GM19324 (cell line): ENCODE results near the gene GABBR2.

Experiments
- ATAC-seq: cut with Tn5 transposase; IDR thresholded peaks from one replicate; pipeline ENCODE4 v1.9.1; 2021; ENCODE audit warnings: mild to moderate bottlenecking, moderate library complexity; ENCODE audit not compliant: unreplicated experiment, low FRiP score

The GABBR2 gene

GRCh38 chr9:98457726-98458370 is 250.9 kb downstream of the GABBR2 start:
- ATAC-seq = no peak

- no peak for ATAC-seq
Observed at GRCh38 chr9:98456156-98456613, 252.6 kb downstream of the GABBR2 start.

- no peak for ATAC-seq
Observed at GRCh38 chr9:98455256-98456155, 253.2 kb downstream of the GABBR2 start.

- no peak for ATAC-seq
Observed at GRCh38 chr9:98453589-98454311, 255.0 kb downstream of the GABBR2 start.

GRCh38 chr9:98451576-98451975 is 257.2 kb downstream of the GABBR2 start:
- ATAC-seq = no peak

- no peak for ATAC-seq
Observed at GRCh38 chr9:98450496-98450895, 258.2 kb downstream of the GABBR2 start.

GRCh38 chr9:98449871-98450270 is 258.9 kb downstream of the GABBR2 start:
- ATAC-seq = no peak

GRCh38 chr9:98445576-98445975 is 263.2 kb downstream of the GABBR2 start:
- ATAC-seq = no peak

- no peak for ATAC-seq
Observed at GRCh38 chr9:98444601-98445000, 264.1 kb downstream of the GABBR2 start.

GRCh38 chr9:98442541-98442940 is 266.2 kb downstream of the GABBR2 start:
- ATAC-seq = no peak

- ATAC-seq = no peak
Observed at GRCh38 chr9:98442114-98442513, 266.6 kb downstream of the GABBR2 start.

GRCh38 chr9:98438666-98439065 is 270.1 kb downstream of the GABBR2 start:
- ATAC-seq = no peak

GRCh38 chr9:98437458-98438034 is 271.2 kb downstream of the GABBR2 start:
- no peak for ATAC-seq

- no peak for ATAC-seq
Observed at GRCh38 chr9:98432960-98433359, 275.8 kb downstream of the GABBR2 start.

- no peak for ATAC-seq
Observed at GRCh38 chr9:98432134-98432533, 276.6 kb downstream of the GABBR2 start.

- ATAC-seq = no peak
Observed at GRCh38 chr9:98430535-98431292, 278.0 kb downstream of the GABBR2 start.

GRCh38 chr9:98429613-98430012 is 279.1 kb downstream of the GABBR2 start:
- ATAC-seq = no peak

GRCh38 chr9:98428454-98428853 is 280.3 kb downstream of the GABBR2 start:
- no peak for ATAC-seq

GRCh38 chr9:98427491-98427890 is 281.2 kb downstream of the GABBR2 start:
- ATAC-seq = no peak

GRCh38 chr9:98425079-98425478 is 283.7 kb downstream of the GABBR2 start:
- no peak for ATAC-seq
